ENCODE results near the gene ISL2. TPM values are rescaled to one million over a fixed set of nuclear protein-coding genes. Genes with fewer than 3 reads are reported as not detected.

Gene ISL2
- total and polyA plus RNA-seq, 5 experiments from 2014 or later, result not detected

DNA sequence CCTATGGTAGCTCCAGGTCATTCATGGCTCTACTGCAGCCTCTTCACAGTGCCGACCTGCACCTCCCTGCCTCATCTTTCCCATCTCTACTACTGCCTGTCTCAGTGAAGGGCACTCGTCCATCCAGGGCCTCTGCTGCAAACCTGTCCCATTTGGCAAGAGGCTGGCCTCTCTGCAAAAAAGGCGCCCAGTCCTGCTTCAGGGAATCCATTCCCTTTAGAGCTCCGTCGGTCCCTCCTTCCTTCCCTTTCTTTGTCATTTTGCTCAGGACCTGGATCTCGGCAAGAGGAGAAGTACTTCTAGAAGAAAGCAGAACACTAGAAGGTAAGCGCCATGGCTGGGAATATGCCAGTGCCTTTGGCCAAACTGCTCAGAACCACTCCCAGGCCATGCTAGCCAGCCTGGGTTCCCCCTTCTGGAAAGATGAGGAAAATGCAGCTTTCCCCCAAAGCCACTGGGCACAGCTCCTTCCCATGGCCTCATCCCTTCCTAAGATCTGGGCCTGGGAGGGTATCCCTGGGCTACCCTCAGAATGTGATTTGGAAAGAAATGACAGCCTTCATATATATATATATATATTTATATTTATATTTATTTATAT lies 6.4 kb upstream of the ISL2 start:
- Mint-ChIP-seq H3K27ac (peak overlapping the region in 1 of 10 donors; percentile 50), H3K4me3 (no peak overlapping the region), H3K4me1 (peaks cover 0 to 2% (median 2%) of the 10 kb centered on the region in 4 donors), H3K9me3 (peaks cover 0 to 1% (median 0%) of the 10 kb centered on the region in 9 donors), H3K36me3 (no peaks in the 10 kb centered on the region), H3K27me3 (peaks cover 28 to 67% (median 54%) of the 10 kb centered on the region in 5 donors)
- POLR2A ChIA-PET, result no interaction called here
- ATAC-seq (no peak), DNase-seq (no peak)

GRCh38 chr15:76332796-76333195 lies 3.8 kb upstream of the ISL2 start:
- DNase-seq, result no peak
- Mint-ChIP-seq H3K27ac (no peak overlapping the region), H3K9me3 (peaks cover 0 to 3% (median 0%) of the 10 kb centered on the region in 9 donors), H3K4me3 (no peak overlapping the region), H3K4me1 (peaks cover 18 to 27% (median 26%) of the 10 kb centered on the region in 4 donors), H3K36me3 (peaks cover 0 to 5% (median 0%) of the 10 kb centered on the region in 3 donors), H3K27me3 (peaks cover 42 to 90% (median 59%) of the 10 kb centered on the region in 5 donors)
- POLR2A ChIA-PET, result no interaction called here
- ATAC-seq, result no peak

DNA sequence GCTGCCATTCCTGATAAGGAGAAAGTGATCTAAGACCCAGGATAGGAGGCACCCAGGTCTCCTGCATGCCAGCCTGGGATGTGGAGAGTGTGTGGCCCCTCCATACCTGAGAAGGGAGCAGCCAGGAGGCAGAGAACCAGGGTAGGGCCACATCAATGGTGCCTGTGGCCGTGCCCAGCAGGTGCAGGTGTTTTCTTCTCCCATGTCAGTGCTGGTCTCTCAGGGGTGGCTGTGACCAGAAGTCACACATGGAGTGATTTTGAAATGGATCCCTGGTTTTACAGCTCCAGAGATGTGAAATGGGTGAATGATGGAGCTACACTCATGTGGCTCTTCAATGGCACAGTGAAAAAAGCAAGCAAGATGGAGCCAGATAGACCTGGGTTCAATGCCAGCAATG lies 3.3 kb upstream of the ISL2 start:
- ATAC-seq (no peak), DNase-seq (no peak)
- POLR2A ChIA-PET, result no interaction called here
- H3K27ac Mint-ChIP-seq, result no peak overlapping the region
- H3K9me3 Mint-ChIP-seq, result peaks cover 0 to 3% (median 0%) of the 10 kb centered on the region in 9 donors
- peaks cover 39 to 88% (median 55%) of the 10 kb centered on the region in 5 donors for H3K27me3 Mint-ChIP-seq
- H3K4me1 Mint-ChIP-seq, result peaks cover 18 to 28% (median 27%) of the 10 kb centered on the region in 4 donors
- no peak overlapping the region for H3K4me3 Mint-ChIP-seq
- H3K36me3 Mint-ChIP-seq, result peaks cover 0 to 5% (median 0%) of the 10 kb centered on the region in 3 donors

DNA sequence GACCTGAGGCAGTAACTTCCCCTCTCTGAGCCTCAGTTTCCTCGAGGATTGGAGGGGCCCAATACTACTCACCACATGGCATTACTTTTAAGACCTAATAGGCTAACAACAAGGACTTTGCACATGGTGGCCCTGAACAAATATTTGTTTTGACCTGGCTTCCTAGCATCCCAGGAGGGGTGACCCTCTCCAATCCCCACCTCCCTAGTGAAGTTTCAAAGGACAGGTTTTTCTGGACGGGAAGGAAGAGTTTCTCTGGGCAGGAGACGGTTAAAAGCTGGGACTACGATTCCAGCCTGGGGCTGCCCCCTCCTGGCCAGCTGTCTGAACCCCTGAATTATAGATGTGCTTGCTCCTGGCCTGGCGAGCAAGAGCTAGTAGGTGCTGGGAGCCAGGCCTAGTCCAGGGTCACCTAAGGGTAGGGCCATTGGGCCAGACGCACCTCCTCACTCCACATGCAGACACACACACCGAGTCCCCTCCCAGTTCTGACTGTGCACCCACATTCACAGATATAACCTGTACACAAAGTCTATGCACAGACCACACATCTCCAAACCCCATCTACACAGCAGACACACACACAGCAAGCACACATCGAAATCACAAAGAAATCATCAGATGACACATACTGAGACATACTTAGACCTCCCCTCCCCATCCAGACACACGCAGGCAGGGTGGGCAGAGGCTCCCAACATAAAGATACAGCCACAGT lies 2.7 kb upstream of the ISL2 start:
- Mint-ChIP-seq H3K4me3 (no peak overlapping the region), H3K27ac (peak overlapping the region in 3 of 10 donors; percentile 0 to 11 (median 4))
- no peak for DNase-seq

GRCh38 chr15:76334438-76335306 lies 1.9 kb upstream of the ISL2 start:
- H3K27ac Mint-ChIP-seq, result peak overlapping the region in 3 of 10 donors; percentile 4 to 56 (median 11)
- DNase-seq, result no peak
- peak overlapping the region in 9 of 10 donors; percentile 26 to 87 (median 75) for H3K4me3 Mint-ChIP-seq
- POLR2A ChIA-PET, result interaction anchor here (0.7 kb wide), 2 partner anchors 12 to 750 kb away, joined by 3 to 5 read pairs; no protein-coding TSS in a partner anchor
- H3K4me1 Mint-ChIP-seq, result peaks cover 24 to 42% (median 37%) of the 10 kb centered on the region in 4 donors
- peaks cover 45 to 88% (median 61%) of the 10 kb centered on the region in 5 donors for H3K27me3 Mint-ChIP-seq
- ATAC-seq, result no peak
- H3K9me3 Mint-ChIP-seq, result peaks cover 0 to 3% (median 0%) of the 10 kb centered on the region in 9 donors
- H3K36me3 Mint-ChIP-seq, result peaks cover 0 to 7% (median 0%) of the 10 kb centered on the region in 3 donors

More for the DNA sequence above, 2.7 kb upstream of the ISL2 start:
- Mint-ChIP-seq H3K9me3 (peaks cover 0 to 3% (median 0%) of the 10 kb centered on the region in 9 donors), H3K27me3 (peaks cover 44 to 88% (median 61%) of the 10 kb centered on the region in 5 donors), H3K36me3 (peaks cover 0 to 7% (median 0%) of the 10 kb centered on the region in 3 donors), H3K4me1 (peaks cover 23 to 34% (median 32%) of the 10 kb centered on the region in 4 donors)
- POLR2A ChIA-PET, result no interaction called here
- ATAC-seq, result no peak

DNA sequence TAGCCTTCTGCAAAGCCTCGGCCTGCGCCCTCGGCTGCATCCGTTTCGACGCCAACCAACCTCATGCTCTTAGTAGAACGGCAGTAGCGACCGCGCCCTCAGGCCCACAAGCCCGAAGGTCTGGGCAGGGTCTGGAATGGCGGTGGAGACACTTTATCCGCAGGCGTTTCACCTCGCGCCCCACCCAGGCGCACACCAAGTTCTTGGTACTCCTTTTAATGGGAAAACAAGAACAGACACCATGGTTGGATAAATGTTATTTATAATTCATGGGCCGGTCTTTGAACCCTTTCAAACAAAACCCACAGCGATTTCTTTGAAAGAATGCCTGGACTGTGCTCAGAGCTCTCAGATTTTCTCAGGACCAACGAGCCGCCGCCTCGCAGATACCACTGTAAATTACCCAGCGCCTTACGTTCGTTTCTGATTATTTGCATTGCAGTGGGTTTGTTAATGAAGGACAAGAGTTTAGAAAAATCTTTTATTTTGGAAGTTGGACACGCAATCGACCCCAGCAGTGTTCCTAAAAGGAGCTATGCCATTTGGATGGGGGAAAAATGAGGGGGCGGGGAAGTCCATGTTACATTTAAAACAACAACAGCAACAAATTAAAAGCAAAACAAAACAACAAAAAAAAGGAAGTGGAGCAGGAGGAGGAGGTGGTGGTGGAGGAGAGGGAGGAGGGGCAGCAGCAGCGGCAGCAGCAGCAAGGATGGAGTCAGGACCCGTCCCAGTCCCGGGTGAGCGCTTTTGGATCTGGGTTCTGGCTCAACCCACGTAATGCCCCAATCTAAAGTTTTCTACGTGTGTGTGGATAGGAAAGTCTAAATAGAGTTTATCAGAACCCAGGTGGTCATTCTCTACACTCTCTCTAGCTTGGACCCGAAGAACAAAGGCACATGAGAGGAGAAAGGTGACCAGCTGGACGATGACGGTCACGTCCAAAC lies 993 bp upstream of the ISL2 start:
- Mint-ChIP-seq H3K36me3 (peaks cover 0 to 9% (median 0%) of the 10 kb centered on the region in 3 donors), H3K4me1 (peaks cover 29 to 51% (median 45%) of the 10 kb centered on the region in 4 donors), H3K9me3 (peaks cover 0 to 3% (median 0%) of the 10 kb centered on the region in 9 donors), H3K27ac (peak overlapping the region in 3 of 10 donors; percentile 18 to 56 (median 43)), H3K27me3 (peaks cover 41 to 88% (median 61%) of the 10 kb centered on the region in 5 donors), H3K4me3 (peak overlapping the region; percentile 53 to 87 (median 72))
- no peak for DNase-seq
- POLR2A ChIA-PET, result interaction anchor here (0.7 to 0.9 kb wide), 3 partner anchors 11 to 822 kb away, joined by 3 to 5 read pairs (median 5); no protein-coding TSS in a partner anchor
- ATAC-seq, result no peak

DNA sequence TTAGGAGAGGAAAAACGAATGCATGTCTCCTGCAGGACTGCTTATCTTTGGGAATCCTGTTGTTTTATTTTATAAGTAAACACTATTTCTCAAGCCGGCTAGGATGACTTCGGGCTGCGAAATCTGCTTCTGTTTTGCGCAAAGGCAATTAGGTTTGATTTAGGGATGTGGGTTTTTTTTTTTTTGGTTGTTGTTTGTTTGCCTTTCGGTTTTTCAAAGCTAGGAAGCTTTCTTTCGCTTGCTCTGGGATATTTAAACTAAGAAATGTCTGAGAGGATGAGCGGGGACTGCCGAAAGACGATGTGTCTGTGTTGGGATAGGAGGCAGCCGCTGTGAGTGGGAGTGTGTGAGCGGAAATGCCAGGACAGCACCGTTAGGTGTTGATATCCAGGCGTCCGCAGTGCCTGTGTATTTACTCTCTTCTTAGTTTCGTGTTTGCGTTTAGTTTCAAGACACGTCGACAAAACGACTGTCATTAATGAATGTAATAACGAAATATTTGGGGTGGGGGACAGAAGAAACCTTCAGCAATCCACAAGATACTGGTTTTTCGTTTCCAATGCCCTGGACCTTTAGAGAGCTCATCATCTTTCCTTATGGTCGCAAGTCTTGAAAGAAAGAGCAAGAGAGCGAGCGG lies 604 bp downstream of the ISL2 start:
- ATAC-seq, result no peak
- DNase-seq, result peak in 1 of 10 donors; percentile 25
- Mint-ChIP-seq H3K9me3 (peaks cover 0 to 4% (median 0%) of the 10 kb centered on the region in 9 donors), H3K27me3 (peaks cover 45 to 97% (median 71%) of the 10 kb centered on the region in 5 donors), H3K4me3 (peak overlapping the region; percentile 50 to 87 (median 68)), H3K36me3 (peaks cover 0 to 15% (median 0%) of the 10 kb centered on the region in 3 donors), H3K27ac (no peak overlapping the region), H3K4me1 (peaks cover 36 to 67% (median 58%) of the 10 kb centered on the region in 4 donors)
- POLR2A ChIA-PET, result no interaction called here

DNA sequence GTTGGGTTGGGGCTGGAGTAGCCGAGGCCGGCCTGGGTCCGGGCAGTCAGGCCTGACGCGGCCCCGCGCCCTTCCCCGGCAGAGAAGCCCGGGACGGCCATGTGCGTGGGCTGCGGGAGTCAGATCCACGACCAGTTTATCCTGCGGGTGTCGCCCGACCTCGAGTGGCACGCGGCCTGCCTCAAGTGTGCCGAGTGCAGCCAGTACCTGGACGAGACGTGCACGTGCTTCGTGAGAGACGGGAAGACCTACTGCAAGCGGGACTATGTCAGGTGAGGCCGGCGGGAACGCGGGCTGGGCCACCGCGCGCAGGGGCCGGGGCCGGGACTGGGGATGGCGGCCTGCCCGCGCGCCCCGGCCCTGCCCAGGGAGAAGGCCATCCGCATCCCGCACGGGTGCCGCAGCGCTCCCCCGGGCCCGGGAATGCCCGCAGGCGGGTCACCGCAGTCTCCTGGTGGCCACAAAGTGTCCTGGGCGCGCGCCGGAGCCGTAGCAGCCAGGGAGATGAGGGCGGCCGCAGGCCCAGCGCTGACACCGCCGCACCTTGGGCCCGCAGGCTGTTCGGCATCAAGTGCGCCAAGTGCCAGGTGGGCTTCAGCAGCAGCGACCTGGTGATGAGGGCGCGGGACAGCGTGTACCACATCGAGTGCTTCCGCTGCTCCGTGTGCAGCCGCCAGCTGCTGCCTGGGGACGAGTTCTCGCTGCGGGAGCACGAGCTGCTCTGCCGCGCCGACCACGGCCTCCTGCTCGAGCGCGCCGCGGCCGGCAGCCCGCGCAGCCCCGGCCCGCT lies 1.3 kb downstream of the ISL2 start:
- Mint-ChIP-seq H3K4me1 (peaks cover 36 to 68% (median 59%) of the 10 kb centered on the region in 4 donors), H3K27me3 (peaks cover 44 to 90% (median 64%) of the 10 kb centered on the region in 5 donors), H3K9me3 (peaks cover 0 to 5% (median 0%) of the 10 kb centered on the region in 9 donors), H3K27ac (no peak overlapping the region), H3K4me3 (peak overlapping the region; percentile 50 to 92 (median 68)), H3K36me3 (peaks cover 0 to 16% (median 0%) of the 10 kb centered on the region in 3 donors)
- POLR2A ChIA-PET, result no interaction called here
- DNase-seq (peak in 2 of 10 donors; percentile 10 to 17), ATAC-seq (peak; percentile 23 to 36)

GRCh38 chr15:76338486-76339304 lies 2.1 kb downstream of the ISL2 start:
- Mint-ChIP-seq H3K27me3 (peaks cover 50 to 89% (median 63%) of the 10 kb centered on the region in 5 donors), H3K9me3 (peaks cover 0 to 5% (median 0%) of the 10 kb centered on the region in 9 donors), H3K4me1 (peaks cover 36 to 68% (median 63%) of the 10 kb centered on the region in 4 donors), H3K4me3 (peak overlapping the region; percentile 44 to 98 (median 88)), H3K36me3 (peaks cover 0 to 16% (median 0%) of the 10 kb centered on the region in 3 donors), H3K27ac (peak overlapping the region in 1 of 10 donors; percentile 38)
- no peak for DNase-seq
- ATAC-seq, result no peak
- POLR2A ChIA-PET, result no interaction called here

Data from naive thymus-derived CD8-positive, alpha-beta T cell (primary cell).